H1 (cell line): Measurements from ENCODE around the gene RNASEH2A. TPM values are rescaled to one million over a fixed set of nuclear protein-coding genes. Genes with fewer than 3 reads are reported as not detected.

Source experiments
- CTCF ChIA-PET: fragments of 300-600 bp; sonication (Branson Sonifier 250); formaldehyde crosslinking; loops from one replicate; lab custom pipeline; 2021; ENCODE audit not compliant: partially characterized antibody; lab: Charles Lee
- POLR2A ChIA-PET: fragments of 300-600 bp; sonication (Branson Sonifier 250); formaldehyde crosslinking; loops from one replicate; lab custom pipeline; 2021; ENCODE audit warnings: inconsistent platforms; ENCODE audit not compliant: partially characterized antibody; lab: Charles Lee
- DNase-seq, 2 experiments: peaks; one replicate each; pipeline versions ENCODE4 v3.0.0 to v3.0.0-alpha.2; 2010 to 2022; ENCODE audit warnings: low spot score in 2 of 2, low read depth in 1 of 2, mixed read lengths in 1 of 2
- FAIRE-seq: peaks from 2 replicates; lab custom pipeline; 2011; peaks lifted over from hg19 to GRCh38; lab: Jason Lieb, UNC
- H2AFZ ChIP-seq: 2 replicates; pipeline ENCODE4 v1.8.1; 2012; ENCODE audit warnings: low read length, inconsistent platforms
- H2AK5ac ChIP-seq: 2 replicates; pipeline ENCODE4 v1.6.1; 2013; ENCODE audit warnings: low read depth, low read length
- H2BK120ac ChIP-seq: replicated peaks from 2 replicates; pipeline ENCODE3; 2013; ENCODE audit warnings: low read depth, low read length, inconsistent platforms
- H2BK12ac ChIP-seq: 2 replicates; pipeline ENCODE4 v1.6.1; 2013; ENCODE audit warnings: low read depth, low read length
- H2BK15ac ChIP-seq: 2 replicates; pipeline ENCODE4 v1.6.1; 2013; ENCODE audit warnings: low read length
- H2BK20ac ChIP-seq: 2 replicates; pipeline ENCODE4 v1.6.1; 2013; ENCODE audit warnings: low read length
- H2BK5ac ChIP-seq: 2 replicates; pipeline ENCODE4 v1.6.1; 2013; ENCODE audit warnings: low read depth, low read length
- H3K14ac ChIP-seq: 2 replicates; pipeline ENCODE4 v1.6.1; 2013; ENCODE audit warnings: inconsistent platforms; ENCODE audit not compliant: insufficient read length
- H3K18ac ChIP-seq: 2 replicates; pipeline ENCODE4 v1.6.1; 2013; ENCODE audit warnings: low read length; ENCODE audit errors: extremely low read depth
- H3K23ac ChIP-seq: 2 replicates; pipeline ENCODE4 v1.6.1; 2013; ENCODE audit warnings: inconsistent platforms; ENCODE audit not compliant: insufficient read length
- H3K23me2 ChIP-seq: 2 replicates; pipeline ENCODE4 v1.6.1; 2013; ENCODE audit warnings: low read depth, low read length
- H3K27ac ChIP-seq: 2 replicates; pipeline ENCODE4 v1.6.1; 2011; ENCODE audit warnings: low read depth, low read length, inconsistent platforms
- H3K27me3 ChIP-seq, 4 experiments: replicated peaks in 1 of 4; 1 replicate in 1 of 4; 2 replicates in 3 of 4; pipeline versions ENCODE4 v1.6.1 to v1.8.1; 2011 to 2013; ENCODE audit warnings: low read length in 3 of 4, mild to moderate bottlenecking in 3 of 4, inconsistent platforms in 2 of 4, mixed read lengths in 2 of 4, moderate library complexity in 1 of 4; ENCODE audit not compliant: control insufficient read depth in 3 of 4, insufficient read depth in 3 of 4; ENCODE audit errors: extremely low read depth in 1 of 4
- H3K36me3 ChIP-seq, 4 experiments: 2 replicates each; pipeline versions ENCODE4 v1.6.1 to v1.8.1; 2011 to 2013; ENCODE audit warnings: mild to moderate bottlenecking in 4 of 4, low read length in 3 of 4, moderate library complexity in 2 of 4, control low read depth in 1 of 4, inconsistent platforms in 1 of 4; ENCODE audit not compliant: insufficient read depth in 4 of 4, control insufficient read depth in 2 of 4
- H3K4ac ChIP-seq: replicated peaks from 2 replicates; pipeline ENCODE3; 2013; ENCODE audit warnings: low read length, low read depth, mixed read lengths, inconsistent platforms; ENCODE audit not compliant: insufficient read length
- H3K4me1 ChIP-seq, 4 experiments: replicated peaks in 1 of 4; 1 replicate in 1 of 4; 2 replicates in 3 of 4; pipeline versions ENCODE4 v1.6.1 to v1.8.1; 2011 to 2013; ENCODE audit warnings: low read length in 3 of 4, inconsistent platforms in 2 of 4, mixed read lengths in 1 of 4; ENCODE audit not compliant: insufficient read depth in 4 of 4, control insufficient read depth in 3 of 4
- H3K4me2 ChIP-seq, 2 experiments: 2 replicates each; pipeline versions ENCODE4 v1.6.1 to v1.8.1; 2011 to 2013; ENCODE audit warnings: low read depth in 2 of 2, low read length in 2 of 2, control low read depth in 1 of 2, inconsistent platforms in 1 of 2, mild to moderate bottlenecking in 1 of 2; ENCODE audit not compliant: insufficient read depth in 1 of 2
- H3K4me3 ChIP-seq, 4 experiments: fragments of 200-600, 300-600 bp in 1 of 4; sonication (generic), shearing (Covaris generic), sonication (Bioruptor Twin) in 1 of 4; 2 replicates each; pipeline versions ENCODE4 v1.5.1 to v1.8.1; 2011 to 2016; ENCODE audit warnings: low read length in 4 of 4, low read depth in 3 of 4, control low read depth in 2 of 4, inconsistent platforms in 2 of 4, mild to moderate bottlenecking in 2 of 4, mixed read lengths in 1 of 4, moderate library complexity in 1 of 4; ENCODE audit not compliant: insufficient read depth in 2 of 4; ENCODE audit errors: extremely low read depth in 1 of 4
- H3K56ac ChIP-seq: replicated peaks from 2 replicates; pipeline ENCODE3; 2013; ENCODE audit warnings: low read depth, mild to moderate bottlenecking, mixed read lengths, low read length, inconsistent platforms; ENCODE audit not compliant: insufficient read length
- H3K79me1 ChIP-seq: 2 replicates; pipeline ENCODE4 v1.6.1; 2013; ENCODE audit warnings: low read depth, low read length, control low read depth
- H3K79me2 ChIP-seq, 2 experiments: 2 replicates each; pipeline versions ENCODE4 v1.6.1 to v1.8.1; 2012 to 2013; ENCODE audit warnings: low read length in 2 of 2, mild to moderate bottlenecking in 2 of 2, inconsistent platforms in 1 of 2; ENCODE audit not compliant: insufficient read depth in 2 of 2, control insufficient read depth in 1 of 2
- H3K9ac ChIP-seq, 4 experiments: replicated peaks in 1 of 4; 1 replicate in 1 of 4; 2 replicates in 3 of 4; pipeline versions ENCODE4 v1.6.1 to v1.8.1; 2011 to 2013; ENCODE audit warnings: low read depth in 3 of 4, low read length in 3 of 4, control low read depth in 2 of 4, mild to moderate bottlenecking in 2 of 4, moderate library complexity in 2 of 4, inconsistent platforms in 1 of 4; ENCODE audit errors: extremely low read depth in 1 of 4
- H3K9me3 ChIP-seq, 2 experiments: 2 replicates each; pipeline versions ENCODE4 v1.6.1 to v1.8.1; 2012 to 2013; ENCODE audit warnings: mild to moderate bottlenecking in 2 of 2, moderate library complexity in 2 of 2, control low read depth in 1 of 2, inconsistent platforms in 1 of 2, low read depth in 1 of 2, low read length in 1 of 2, mixed read lengths in 1 of 2; ENCODE audit not compliant: insufficient read depth in 2 of 2
- H4K20me1 ChIP-seq, 2 experiments: replicated peaks in 1 of 2; 2 replicates each; pipeline versions ENCODE3 to v1.8.1; 2011 to 2013; ENCODE audit warnings: inconsistent platforms in 2 of 2, low read length in 2 of 2, mild to moderate bottlenecking in 1 of 2; ENCODE audit not compliant: insufficient read depth in 2 of 2, control insufficient read depth in 1 of 2
- H4K5ac ChIP-seq: 2 replicates; pipeline ENCODE4 v1.6.1; 2013; ENCODE audit warnings: low read length, low read depth, mixed read lengths, inconsistent platforms; ENCODE audit not compliant: insufficient read length
- H4K8ac ChIP-seq: 2 replicates; pipeline ENCODE4 v1.8.0; 2013; ENCODE audit warnings: mild to moderate bottlenecking, moderate library complexity, low read length, inconsistent platforms; ENCODE audit not compliant: insufficient read depth; ENCODE audit errors: extremely low read depth
- H4K91ac ChIP-seq: replicated peaks from 2 replicates; pipeline ENCODE3; 2013; ENCODE audit warnings: low read length, mixed read lengths, inconsistent platforms; ENCODE audit not compliant: insufficient read length
- ASH2L ChIP-seq: fragments of 200-600, 300-600 bp; sonication (generic); IDR thresholded peaks from one replicate; pipeline ENCODE4 v1.7.1; 2017; ENCODE audit warnings: low read length
- CBX8 ChIP-seq: fragments of 300-800, 300-1000 bp; sonication (generic); IDR thresholded peaks from 2 replicates; pipeline ENCODE4 v1.7.1; 2016; ENCODE audit warnings: low read depth, low read length, borderline replicate concordance
- CTBP2 ChIP-seq: IDR thresholded peaks from 2 replicates; pipeline ENCODE4 v1.7.0; 2011; ENCODE audit warnings: borderline replicate concordance, mild to moderate bottlenecking, moderate library complexity, mixed read lengths, low read length; ENCODE audit not compliant: insufficient read depth, insufficient read length
- EZH2 ChIP-seq: fragments of 200-600 bp; sonication (generic); IDR thresholded peaks from 2 replicates; pipeline ENCODE4 v1.7.1; 2012; ENCODE audit warnings: low read depth, mild to moderate bottlenecking, moderate library complexity, low read length, inconsistent platforms; ENCODE audit not compliant: severe bottlenecking
- GTF2F1 ChIP-seq: IDR thresholded peaks from 2 replicates; pipeline ENCODE4 v1.6.1; 2012; ENCODE audit warnings: low read depth, low read length, improper control_type of control experiment, borderline replicate concordance
- HDAC2 ChIP-seq, 2 experiments: fragments of 300-600 bp in 1 of 2; sonication (generic) in 1 of 2; IDR thresholded peaks; 2 replicates each; pipeline ENCODE4 v1.6.1; 2011 to 2012; ENCODE audit warnings: low read depth in 2 of 2, low read length in 2 of 2, mild to moderate bottlenecking in 2 of 2, moderate library complexity in 2 of 2, borderline replicate concordance in 1 of 2, inconsistent platforms in 1 of 2
- PHF8 ChIP-seq: fragments of 200-600 bp; sonication (generic); conservative IDR thresholded peaks from 2 replicates; pipeline ENCODE4 v1.7.1; 2012; ENCODE audit warnings: low read depth, mild to moderate bottlenecking, inconsistent platforms, low read length, moderate library complexity
- POU5F1 ChIP-seq: IDR thresholded peaks from 2 replicates; pipeline ENCODE4 v1.6.1; 2011; ENCODE audit warnings: low read depth, mild to moderate bottlenecking, low read length, moderate library complexity
- RAD21 ChIP-seq, 2 experiments: IDR thresholded peaks in 1 of 2; conservative IDR thresholded peaks in 1 of 2; 2 replicates each; pipeline ENCODE4 v1.6.1; 2011; ENCODE audit warnings: low read depth in 2 of 2, low read length in 2 of 2, improper control_type of control experiment in 1 of 2, inconsistent platforms in 1 of 2, mild to moderate bottlenecking in 1 of 2, moderate library complexity in 1 of 2
- RFX5 ChIP-seq: IDR thresholded peaks from 2 replicates; pipeline ENCODE4 v1.6.1; 2011; ENCODE audit warnings: low read depth, low read length, improper control_type of control experiment, borderline replicate concordance
- SP4 ChIP-seq: IDR thresholded peaks from 2 replicates; pipeline ENCODE4 v1.6.1; 2012; ENCODE audit warnings: low read length, inconsistent platforms
- TCF12 ChIP-seq: IDR thresholded peaks from 2 replicates; pipeline ENCODE4 v1.6.1; 2011; ENCODE audit warnings: low read depth, mild to moderate bottlenecking, low read length
- YY1 ChIP-seq: IDR thresholded peaks from 2 replicates; pipeline ENCODE4 v1.6.1; 2011; ENCODE audit warnings: low read depth, mild to moderate bottlenecking, low read length
- WGBS, 2 experiments: shearing (Covaris generic) in 1 of 2; methylation state at CpG; one replicate each; pipeline versions ENCODE4 v1.1.6 to v1.1.7; 2013 to 2015; ENCODE audit warnings: low lambda C conversion rate in 2 of 2, mixed read lengths in 2 of 2, inconsistent platforms in 1 of 2, low coverage in 1 of 2, missing lambda C conversion rate in 1 of 2; ENCODE audit not compliant: insufficient replicate concordance in 2 of 2, insufficient coverage in 1 of 2, insufficient read length in 1 of 2; ENCODE audit errors: extremely low coverage in 1 of 2, missing lambda C conversion rate in 1 of 2; 5-methylcytosine and 5-hydroxymethylcytosine counted together
- polyA plus RNA-seq, 7 experiments: library from polyadenylated mRNA; depleted of rRNA in 3 of 7; stranded (reverse) in 5 of 7; unstranded in 2 of 7; fragments of >200 nt in 5 of 7; fragments of 200-250 nt in 2 of 7; gene quantifications; 1 replicate in 5 of 7; 2 replicates in 1 of 7; 4 replicates in 1 of 7; pipeline versions ENCODE4 v1.2.1 to v1.2.3, GENCODE V29; 2011 to 2013; ENCODE audit warnings: missing spikeins in 2 of 7, mixed read lengths in 2 of 7
- total RNA-seq: library from RNA; stranded (reverse); fragmentation: NEBNext Ultra II Directional; extraction: Animal tissue kit (Norgen Biotek cat#: 25700); gene quantifications from 2 replicates; pipeline ENCODE4 v1.2.1, GENCODE V29; 2021

The RNASEH2A gene
- total and polyA plus RNA-seq, 2 of the 8 experiments (the other 6 are each of a cell fraction or from before 2014, with no cell fraction given), result 67.5 to 120 TPM

DNA sequence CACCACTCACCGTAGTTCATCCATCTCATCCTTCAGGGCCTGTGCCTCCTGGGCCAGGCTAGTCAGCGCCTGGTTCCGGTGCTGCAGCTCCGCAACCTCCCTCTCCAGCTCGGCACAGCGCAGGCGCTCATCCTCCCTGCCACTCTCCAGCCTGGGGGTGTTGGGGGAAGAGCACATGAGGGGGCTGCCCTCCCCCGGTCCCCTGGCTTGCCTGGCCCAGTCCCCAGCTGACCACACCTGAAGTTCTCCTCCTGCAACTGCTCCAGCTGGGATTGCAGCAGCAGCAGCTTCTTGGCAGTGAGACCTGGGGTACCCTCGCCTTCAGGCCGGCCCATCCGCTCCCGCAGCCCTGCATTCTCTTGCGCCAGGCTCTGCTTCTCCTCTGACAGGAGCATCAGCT lies 35.5 kb upstream of the RNASEH2A start:
- no peak overlapping the region for H2BK5ac ChIP-seq
- no peak overlapping the region for H3K9ac ChIP-seq
- H3K23ac ChIP-seq, result no peak overlapping the region
- H3K9me3 ChIP-seq, result no peaks in the 10 kb centered on the region
- peaks cover 2 to 15% (median 8%) of the 10 kb centered on the region in 4 experiments for H3K4me1 ChIP-seq
- no peak overlapping the region for H3K4ac ChIP-seq
- no peak overlapping the region for H3K4me2 ChIP-seq
- no peak overlapping the region for H4K8ac ChIP-seq
- H2BK120ac ChIP-seq, result no peak overlapping the region
- H3K14ac ChIP-seq, result no peak overlapping the region
- H3K27ac ChIP-seq, result no peak overlapping the region
- no peak overlapping the region for H3K56ac ChIP-seq
- H3K23me2 ChIP-seq, result peaks cover 7% of the 10 kb centered on the region; the same call in 1 of the 2 replicates
- no peak overlapping the region for H3K4me3 ChIP-seq
- no peaks in the 10 kb centered on the region for H3K79me1 ChIP-seq
- 92% methylated on average over 12 of the region's 13 CpGs; no CpG with 5 or more reads in 1 of the 2 experiments for WGBS, 2 experiments
- no peak overlapping the region for H3K18ac ChIP-seq
- H2BK12ac ChIP-seq, result no peak overlapping the region
- H2AFZ ChIP-seq, result no peak overlapping the region
- no peak overlapping the region for H2AK5ac ChIP-seq
- ChIA-PET POLR2A (interaction anchor here (1.3 to 16.6 kb wide), 4 partner anchors 13 to 37 kb away, joined by 7 to 317 read pairs (median 12); partner anchors contain the start of genes BEST2, JUNB, PRDX2 and THSD8), CTCF (interaction anchor here (0.9 to 11.2 kb wide), 4 partner anchors 8 to 48 kb away, joined by 4 to 137 read pairs (median 32); no protein-coding TSS in a partner anchor)
- H3K36me3 ChIP-seq, result peaks cover 0 to 22% (median 9%) of the 10 kb centered on the region in 4 experiments; a peak in 7 of 8 replicates
- no peak overlapping the region for H4K5ac ChIP-seq
- no peak overlapping the region for H4K91ac ChIP-seq
- H3K79me2 ChIP-seq, result no peaks in the 10 kb centered on the region
- no peaks in the 10 kb centered on the region for H3K27me3 ChIP-seq
- H2BK15ac ChIP-seq, result no peak overlapping the region
- H4K20me1 ChIP-seq, result peaks cover 0 to 3% of the 10 kb centered on the region in 2 experiments
- H2BK20ac ChIP-seq, result no peak overlapping the region
- FAIRE-seq, result no peak
- no peak for DNase-seq
- TF ChIP-seq CTBP2 (no peak), EZH2 (no peak), GTF2F1 (no peak), YY1 (no peak), HDAC2 (IDR thresholded peaks at IDR 0.05; ENCODE audit: borderline replicate concordance in 1 of 2, low read depth in 2 of 2, low read length in 2 of 2) (no peak), RFX5 (no peak), SP4 (no peak), POU5F1 (no peak), ASH2L (no peak), PHF8 (no peak), TCF12 (no peak), RAD21 (IDR thresholded peaks at IDR 0.05 in 1 of 2, conservative IDR thresholded peaks at IDR 0.05 in 1 of 2; ENCODE audit: low read depth in 2 of 2, low read length in 2 of 2) (no peak), CBX8 (no peak)
